IPS-15b (cell line): Measurements from ENCODE around the gene FAM149B1.

Experiments
- H3K27me3 ChIP-seq: one replicate; pipeline ENCODE4 v1.6.1; 2013; ENCODE audit warnings: low read length; ENCODE audit not compliant: control insufficient read depth, insufficient read depth
- H3K36me3 ChIP-seq: one replicate; pipeline ENCODE4 v1.6.1; 2013; ENCODE audit warnings: low read length; ENCODE audit not compliant: control insufficient read depth, insufficient read depth
- H3K4me1 ChIP-seq: one replicate; pipeline ENCODE4 v1.6.1; 2013; ENCODE audit warnings: mild to moderate bottlenecking, low read length; ENCODE audit not compliant: control insufficient read depth, insufficient read depth
- H3K4me3 ChIP-seq: one replicate; pipeline ENCODE4 v1.5.1; 2013; ENCODE audit warnings: low read depth, low read length
- H3K9ac ChIP-seq: one replicate; pipeline ENCODE4 v1.6.1; 2013; ENCODE audit warnings: low read depth, mild to moderate bottlenecking, low read length
- H3K9me3 ChIP-seq: one replicate; pipeline ENCODE4 v1.6.1; 2013; ENCODE audit warnings: mild to moderate bottlenecking, low read length; ENCODE audit not compliant: control insufficient read depth, insufficient read depth

Gene FAM149B1

DNA sequence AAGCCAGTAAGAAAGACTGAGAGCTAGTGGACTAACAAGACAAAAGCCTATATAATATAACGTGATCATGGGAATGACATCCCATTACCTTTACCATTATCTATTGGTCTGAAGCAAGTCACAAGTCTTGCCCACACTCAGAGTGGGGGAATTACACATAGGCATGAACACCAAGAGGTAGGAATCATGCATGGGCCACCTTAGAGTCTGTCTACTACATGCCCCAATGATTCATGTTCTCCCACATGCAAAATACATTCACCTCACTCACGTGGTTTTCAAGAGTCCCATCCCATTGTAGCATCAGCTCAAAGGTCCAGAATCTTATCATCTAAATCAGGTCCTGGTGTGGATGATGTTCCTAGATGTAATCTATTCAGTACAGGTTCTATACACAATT is 49.7 kb downstream of the FAM149B1 start:
- no peaks in the 10 kb centered on the region for H3K9me3 ChIP-seq
- no peaks in the 10 kb centered on the region for H3K27me3 ChIP-seq
- H3K4me1 ChIP-seq: no peaks in the 10 kb centered on the region
- H3K36me3 ChIP-seq: no peaks in the 10 kb centered on the region
- H3K4me3 ChIP-seq: no peak overlapping the region
- no peak overlapping the region for H3K9ac ChIP-seq

GRCh38 chr10:73218431-73219191 is 50.7 kb downstream of the FAM149B1 start:
- Histone ChIP-seq H3K4me1 (no peaks in the 10 kb centered on the region), H3K9ac (no peak overlapping the region), H3K9me3 (no peaks in the 10 kb centered on the region), H3K4me3 (no peak overlapping the region), H3K36me3 (no peaks in the 10 kb centered on the region), H3K27me3 (no peaks in the 10 kb centered on the region)

- no peaks in the 10 kb centered on the region for H3K4me1 ChIP-seq
These were observed 51.5 kb downstream of the FAM149B1 start for GRCh38 chr10:73219384-73219783.

GRCh38 chr10:73220989-73221388 is 53.1 kb downstream of the FAM149B1 start:
- Histone ChIP-seq H3K9me3 (no peaks in the 10 kb centered on the region), H3K4me3 (no peak overlapping the region), H3K27me3 (no peaks in the 10 kb centered on the region), H3K4me1 (no peaks in the 10 kb centered on the region), H3K9ac (no peak overlapping the region), H3K36me3 (no peaks in the 10 kb centered on the region)

More at GRCh38 chr10:73219384-73219783, 51.5 kb downstream of the FAM149B1 start:
- no peaks in the 10 kb centered on the region for H3K9me3 ChIP-seq
- H3K27me3 ChIP-seq: no peaks in the 10 kb centered on the region
- H3K4me3 ChIP-seq: no peak overlapping the region
- H3K36me3 ChIP-seq: no peaks in the 10 kb centered on the region
- H3K9ac ChIP-seq: no peak overlapping the region

DNA sequence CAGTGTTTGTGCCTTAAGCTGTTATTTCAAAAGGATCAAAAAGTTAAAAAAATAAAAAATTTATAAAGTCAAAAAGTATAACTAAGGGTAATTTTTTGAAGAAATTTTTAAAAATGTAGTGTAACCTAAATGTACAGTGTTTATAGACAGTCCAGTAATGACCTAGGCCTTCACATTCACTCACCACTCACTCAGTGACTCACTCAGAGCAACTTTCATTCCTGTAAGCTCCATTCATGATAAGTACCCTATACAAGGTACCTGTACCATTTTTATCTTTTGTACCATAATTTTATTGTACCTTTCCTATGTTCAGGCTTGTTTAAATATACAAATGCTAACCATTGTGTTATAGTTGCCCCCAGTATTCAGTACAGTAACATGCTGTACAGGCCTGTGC is 57.6 kb downstream of the FAM149B1 start:
- no peak overlapping the region for H3K9ac ChIP-seq
- no peaks in the 10 kb centered on the region for H3K27me3 ChIP-seq
- no peak overlapping the region for H3K4me3 ChIP-seq
- H3K36me3 ChIP-seq: no peaks in the 10 kb centered on the region
- no peaks in the 10 kb centered on the region for H3K4me1 ChIP-seq
- H3K9me3 ChIP-seq: no peaks in the 10 kb centered on the region

GRCh38 chr10:73226663-73227062 is 58.7 kb downstream of the FAM149B1 start:
- Histone ChIP-seq H3K4me3 (no peak overlapping the region), H3K9me3 (no peaks in the 10 kb centered on the region), H3K27me3 (no peaks in the 10 kb centered on the region), H3K36me3 (no peaks in the 10 kb centered on the region), H3K9ac (no peak overlapping the region), H3K4me1 (no peaks in the 10 kb centered on the region)

DNA sequence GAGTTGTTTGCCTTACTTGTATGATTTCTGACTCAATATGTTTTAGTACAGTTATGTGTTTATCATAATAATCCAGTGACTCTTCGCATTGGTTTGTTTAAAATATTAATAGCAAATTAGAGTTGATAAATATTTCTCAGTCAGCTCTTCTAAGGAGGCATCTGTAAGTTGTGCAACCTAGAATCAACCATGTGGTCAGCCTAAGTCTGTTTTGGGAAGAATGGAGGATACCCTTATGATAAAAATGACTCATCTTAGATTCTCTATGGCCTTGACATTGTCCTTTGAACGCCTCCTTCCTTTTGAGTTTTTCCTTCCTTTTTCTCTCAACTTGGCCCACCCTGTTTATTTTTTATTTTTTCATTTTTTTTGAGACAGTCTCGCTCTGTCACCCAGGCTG is 60.3 kb downstream of the FAM149B1 start:
- Histone ChIP-seq H3K4me1 (no peaks in the 10 kb centered on the region), H3K36me3 (no peaks in the 10 kb centered on the region), H3K9ac (no peak overlapping the region), H3K9me3 (no peaks in the 10 kb centered on the region), H3K27me3 (no peaks in the 10 kb centered on the region), H3K4me3 (no peak overlapping the region)

DNA sequence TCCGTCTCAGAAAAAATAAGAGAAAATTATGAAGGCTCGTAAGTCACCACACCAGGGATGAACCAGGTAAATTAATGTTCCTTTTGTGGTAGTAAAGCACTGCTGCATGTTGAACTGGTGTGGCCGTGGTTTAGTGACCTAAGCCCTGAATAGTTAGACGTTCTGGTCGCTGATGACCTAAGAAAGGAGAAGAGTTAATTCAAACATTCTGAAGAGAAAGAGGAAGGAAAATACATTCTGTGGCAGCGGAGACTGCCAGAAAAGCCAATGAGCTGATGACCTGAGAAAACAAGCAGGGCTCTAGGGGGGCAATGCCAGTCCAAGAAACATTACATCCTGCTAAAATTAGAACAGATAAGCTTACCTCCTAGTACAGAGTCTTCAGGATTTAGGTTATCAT is 61.6 kb downstream of the FAM149B1 start:
- H3K9ac ChIP-seq: no peak overlapping the region
- H3K4me1 ChIP-seq: no peaks in the 10 kb centered on the region
- no peaks in the 10 kb centered on the region for H3K36me3 ChIP-seq
- no peaks in the 10 kb centered on the region for H3K9me3 ChIP-seq
- no peaks in the 10 kb centered on the region for H3K27me3 ChIP-seq
- H3K4me3 ChIP-seq: no peak overlapping the region

- Histone ChIP-seq H3K27me3 (no peaks in the 10 kb centered on the region), H3K4me3 (no peak overlapping the region), H3K4me1 (no peaks in the 10 kb centered on the region), H3K9me3 (no peaks in the 10 kb centered on the region), H3K9ac (no peak overlapping the region), H3K36me3 (no peaks in the 10 kb centered on the region)
These were observed 65.0 kb downstream of the FAM149B1 start for GRCh38 chr10:73232887-73233286.

DNA sequence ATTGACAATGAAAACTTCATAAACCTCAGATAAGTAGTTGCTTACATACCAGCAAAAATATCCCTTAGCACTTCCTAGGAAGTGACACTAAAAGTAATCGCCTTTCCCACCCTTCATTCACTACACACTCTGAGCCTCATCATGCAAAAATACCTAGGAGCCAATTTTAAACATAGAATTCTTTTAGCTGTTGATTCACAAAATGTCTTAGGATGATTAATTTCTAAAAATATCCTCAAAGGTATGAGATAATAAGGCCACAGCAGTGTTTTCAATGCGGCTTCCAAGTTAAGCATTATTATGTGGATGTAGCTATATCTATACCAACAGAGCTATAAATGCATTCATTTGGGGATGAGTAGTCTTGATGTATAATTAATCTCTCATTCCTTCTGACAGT is 66.0 kb downstream of the FAM149B1 start:
- Histone ChIP-seq H3K9ac (no peak overlapping the region), H3K4me1 (no peaks in the 10 kb centered on the region), H3K9me3 (no peaks in the 10 kb centered on the region), H3K36me3 (no peaks in the 10 kb centered on the region), H3K27me3 (no peaks in the 10 kb centered on the region), H3K4me3 (no peak overlapping the region)

DNA sequence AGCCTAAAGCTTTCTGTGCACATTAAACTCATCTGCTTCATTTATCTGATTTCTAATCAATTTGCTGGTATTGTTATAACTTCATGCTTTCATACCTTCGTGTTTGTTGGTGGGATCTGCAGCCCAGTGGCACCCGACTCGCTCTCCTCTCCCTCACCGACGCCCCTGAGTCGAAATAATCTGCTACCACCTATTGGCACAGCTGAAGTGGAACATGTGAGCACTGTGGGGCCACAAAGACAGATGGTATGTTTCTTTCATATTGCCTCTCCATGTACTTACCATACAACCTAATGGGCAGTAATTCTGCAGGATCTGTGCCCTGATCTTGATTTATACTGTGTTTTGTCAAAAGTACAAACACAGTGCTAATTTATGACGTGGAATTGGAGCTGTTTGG is 66.8 kb downstream of the FAM149B1 start:
- Histone ChIP-seq H3K9me3 (no peaks in the 10 kb centered on the region), H3K4me3 (no peak overlapping the region), H3K27me3 (no peaks in the 10 kb centered on the region), H3K4me1 (no peaks in the 10 kb centered on the region), H3K36me3 (no peaks in the 10 kb centered on the region), H3K9ac (no peak overlapping the region)

DNA sequence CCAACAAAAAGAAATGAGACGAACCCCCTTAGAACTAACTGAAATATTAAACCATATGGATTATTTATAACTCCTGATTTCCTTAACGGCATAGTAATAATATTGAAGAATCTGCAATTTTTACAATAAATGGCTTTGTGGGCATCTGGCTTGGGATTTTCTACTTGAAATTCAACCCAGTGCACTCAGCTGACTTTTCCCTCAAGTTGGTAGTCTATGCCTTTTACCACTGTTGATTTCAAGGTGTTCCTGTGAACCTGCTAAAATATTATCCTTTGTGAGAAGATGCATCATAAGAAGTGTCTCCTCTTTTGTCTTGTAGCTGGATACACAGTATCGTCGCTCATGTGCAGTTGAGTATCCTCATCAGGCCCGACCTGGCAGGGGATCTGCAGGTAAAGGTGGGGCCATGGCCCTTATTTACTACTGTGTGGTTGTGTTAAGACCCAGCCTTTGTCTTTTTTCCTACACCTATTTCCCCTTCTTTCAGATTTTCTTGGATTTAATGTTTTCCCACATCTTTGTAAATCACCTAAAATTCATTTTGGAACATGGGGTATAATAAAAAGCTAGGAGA is 71.2 kb downstream of the FAM149B1 start:
- peaks cover 4% of the 10 kb centered on the region for H3K36me3 ChIP-seq

More for the DNA sequence above, 71.2 kb downstream of the FAM149B1 start:
- Histone ChIP-seq H3K4me3 (no peak overlapping the region), H3K4me1 (no peaks in the 10 kb centered on the region), H3K9me3 (no peaks in the 10 kb centered on the region), H3K27me3 (no peaks in the 10 kb centered on the region), H3K9ac (no peak overlapping the region)
